ENCODE data around the gene UBE2H.
"Not testable (repeated sequence)": the region's sequence is repeated elsewhere in the genome, so short reads cannot be mapped to it uniquely, and the experiment has no call there.

Gene UBE2H

DNA sequence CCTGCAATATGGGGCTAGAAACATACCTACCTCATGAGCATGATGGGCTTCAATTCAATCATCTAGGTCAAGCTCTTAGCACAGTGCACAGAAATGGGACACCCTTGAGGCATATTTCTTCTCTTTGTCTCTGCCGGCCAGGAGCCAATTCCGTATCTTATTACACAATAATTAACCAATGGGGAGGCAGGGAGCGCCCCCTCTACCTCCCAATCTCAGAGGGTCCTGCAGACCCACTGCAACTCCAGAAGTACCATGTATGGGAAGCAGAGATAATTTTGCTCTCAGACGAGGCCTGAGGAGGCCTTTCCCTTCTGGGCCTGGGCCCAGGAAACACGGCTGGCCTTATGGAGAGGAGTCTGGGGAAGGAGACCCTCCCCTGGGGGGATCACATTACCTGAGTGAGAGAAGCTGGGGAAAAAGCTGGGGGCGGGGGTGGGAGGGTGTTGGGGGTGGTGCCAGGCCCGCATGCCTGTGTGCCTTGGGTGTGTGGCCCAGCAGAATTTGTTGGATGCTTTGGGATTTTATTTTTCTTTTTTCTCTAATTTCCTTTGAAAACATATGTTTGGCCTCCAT lies 155.5 kb downstream of the UBE2H start:
- ChIA-PET POLR2A (no interaction called here), CTCF (no interaction called here)
- TF ChIP-seq, protein P1, sequence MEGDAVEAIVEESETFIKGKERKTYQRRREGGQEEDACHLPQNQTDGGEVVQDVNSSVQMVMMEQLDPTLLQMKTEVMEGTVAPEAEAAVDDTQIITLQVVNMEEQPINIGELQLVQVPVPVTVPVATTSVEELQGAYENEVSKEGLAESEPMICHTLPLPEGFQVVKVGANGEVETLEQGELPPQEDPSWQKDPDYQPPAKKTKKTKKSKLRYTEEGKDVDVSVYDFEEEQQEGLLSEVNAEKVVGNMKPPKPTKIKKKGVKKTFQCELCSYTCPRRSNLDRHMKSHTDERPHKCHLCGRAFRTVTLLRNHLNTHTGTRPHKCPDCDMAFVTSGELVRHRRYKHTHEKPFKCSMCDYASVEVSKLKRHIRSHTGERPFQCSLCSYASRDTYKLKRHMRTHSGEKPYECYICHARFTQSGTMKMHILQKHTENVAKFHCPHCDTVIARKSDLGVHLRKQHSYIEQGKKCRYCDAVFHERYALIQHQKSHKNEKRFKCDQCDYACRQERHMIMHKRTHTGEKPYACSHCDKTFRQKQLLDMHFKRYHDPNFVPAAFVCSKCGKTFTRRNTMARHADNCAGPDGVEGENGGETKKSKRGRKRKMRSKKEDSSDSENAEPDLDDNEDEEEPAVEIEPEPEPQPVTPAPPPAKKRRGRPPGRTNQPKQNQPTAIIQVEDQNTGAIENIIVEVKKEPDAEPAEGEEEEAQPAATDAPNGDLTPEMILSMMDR (IDR thresholded peaks at IDR 0.05; ENCODE audit: control extremely low read depth, extremely low read depth, low read depth, missing control alignments) = no peak
- DNase-seq (ENCODE audit: extremely low spot score) = no peak

DNA sequence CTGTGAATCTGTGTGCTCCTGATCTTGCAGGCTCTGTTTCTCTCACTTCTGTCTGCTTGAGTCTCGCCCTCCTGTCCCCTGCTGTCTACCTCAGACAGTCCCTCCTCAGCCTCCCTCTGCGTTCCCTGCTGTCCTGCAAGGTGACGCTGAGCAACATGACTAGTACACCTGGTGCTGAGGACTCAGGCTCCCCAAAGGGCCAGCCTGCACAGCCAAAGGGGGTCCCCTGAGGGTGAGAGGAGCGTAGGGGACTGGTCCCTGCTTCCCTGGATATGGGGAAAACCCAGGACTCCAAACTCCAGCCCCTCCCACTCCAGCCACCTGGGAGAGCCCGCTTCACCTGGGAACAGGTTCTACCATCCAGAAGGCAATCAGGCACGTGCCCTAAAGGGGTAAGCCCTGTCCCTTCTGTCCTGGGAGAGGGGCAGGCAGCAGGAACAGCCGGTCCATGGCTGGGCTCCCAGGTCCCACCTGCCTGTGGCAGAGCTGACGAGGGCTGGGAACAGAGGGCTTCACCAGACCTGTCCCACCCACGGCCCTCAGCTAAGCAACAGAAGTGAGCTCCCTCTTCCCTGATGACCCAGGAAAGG lies 156.5 kb downstream of the UBE2H start:
- DNase-seq (ENCODE audit: extremely low spot score) = no peak
- POLR2A ChIA-PET = no interaction called here
- TF ChIP-seq, protein P1 (IDR thresholded peaks at IDR 0.05; ENCODE audit: control extremely low read depth, extremely low read depth, low read depth, missing control alignments) = no peak
- CTCF ChIA-PET = no interaction called here

DNA sequence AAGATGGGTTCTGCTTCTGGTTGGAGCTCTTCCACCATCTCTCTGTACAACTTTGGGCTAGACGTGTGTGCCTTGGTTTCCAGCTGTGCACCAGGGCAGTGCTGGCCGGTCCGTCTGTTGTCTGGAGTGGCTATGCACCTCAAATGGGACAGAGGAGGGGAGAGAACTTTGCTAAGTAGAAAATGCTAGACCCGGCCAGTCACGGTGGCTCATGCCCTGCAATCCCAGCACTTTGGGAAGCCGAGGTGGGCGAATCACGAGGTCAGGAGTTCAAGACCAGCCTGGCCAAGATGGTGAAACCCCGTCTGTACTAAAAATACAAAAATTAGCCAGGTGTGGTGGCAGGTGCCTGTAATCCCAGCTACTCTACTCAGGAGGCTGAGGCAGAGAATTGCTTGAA lies 158.3 kb downstream of the UBE2H start:
- POLR2A ChIA-PET, CTCF ChIA-PET: not testable (repeated sequence)

DNA sequence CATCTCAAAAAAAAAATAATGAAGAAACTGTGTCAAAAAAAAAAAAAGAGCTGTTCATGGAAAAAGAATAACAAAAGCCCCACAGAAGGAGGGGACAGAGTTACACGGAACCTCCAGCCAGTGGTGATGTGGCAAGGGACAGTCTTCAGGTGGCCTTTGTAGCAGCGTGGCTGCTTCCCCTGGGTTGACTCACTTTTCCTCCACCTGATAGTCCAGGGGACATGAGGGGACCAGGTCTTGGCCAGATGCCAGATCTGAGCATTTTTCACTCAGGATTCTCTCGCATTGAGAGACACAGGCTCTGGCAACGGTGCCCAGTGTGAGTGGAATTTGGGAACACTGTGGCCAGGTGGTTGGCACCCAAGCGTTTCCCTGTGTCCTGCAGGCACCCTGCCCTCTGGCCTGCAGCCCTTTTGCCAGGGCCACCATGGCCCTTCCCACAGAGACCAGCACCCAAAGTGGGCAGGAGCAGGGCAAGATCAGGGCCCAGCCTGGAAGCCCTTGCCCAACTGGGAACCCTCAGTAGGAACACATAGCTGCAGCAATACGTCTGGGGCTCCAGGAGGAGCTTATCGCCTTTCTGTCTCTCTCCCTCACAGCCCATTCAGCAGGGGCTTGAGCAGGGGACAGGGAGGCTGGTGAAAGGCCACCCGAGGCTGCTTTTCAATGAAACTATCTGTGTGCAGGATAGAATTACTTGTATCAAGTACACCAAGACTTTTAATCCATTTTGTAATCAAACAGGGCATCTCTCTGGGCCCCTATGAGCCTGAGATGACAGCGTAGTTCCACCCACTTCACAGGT lies 159.1 kb downstream of the UBE2H start:
- DNase-seq (ENCODE audit: extremely low spot score) = no peak
- CTCF ChIA-PET = no interaction called here
- POLR2A ChIA-PET = no interaction called here
- TF ChIP-seq, protein P1 (IDR thresholded peaks at IDR 0.05; ENCODE audit: control extremely low read depth, extremely low read depth, low read depth, missing control alignments) = no peak

More for the DNA sequence above, 158.3 kb downstream of the UBE2H start:
- DNase-seq (ENCODE audit: extremely low spot score) = not testable (repeated sequence)

DNA sequence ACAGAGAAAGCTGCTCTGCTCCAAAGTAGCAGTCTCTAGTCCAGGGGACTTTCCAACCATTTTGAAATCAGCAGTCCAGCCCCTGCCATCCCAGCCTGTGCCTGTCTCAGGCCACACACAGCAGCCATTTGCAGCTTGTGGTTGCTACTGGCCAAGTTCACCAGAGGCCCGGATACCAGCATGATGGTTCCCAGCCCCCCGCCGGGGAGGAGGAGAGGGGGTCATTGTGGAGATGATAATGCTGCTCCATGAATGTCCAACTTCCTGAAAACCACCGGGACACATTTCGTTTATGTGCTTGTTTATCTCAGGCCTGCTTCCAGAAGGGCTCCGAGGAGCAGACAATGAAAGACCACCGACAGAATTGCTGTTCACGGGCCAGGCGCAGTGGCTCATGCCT lies 160.0 kb downstream of the UBE2H start:
- POLR2A ChIA-PET = no interaction called here
- no peak for DNase-seq (ENCODE audit: extremely low spot score)
- CTCF ChIA-PET = interaction anchor here (0.9 kb wide), 1 partner anchor 11 kb away, joined by 3 read pairs; no protein-coding TSS in a partner anchor
- TF ChIP-seq, protein P1 (IDR thresholded peaks at IDR 0.05; ENCODE audit: control extremely low read depth, extremely low read depth, low read depth, missing control alignments) = no peak

DNA sequence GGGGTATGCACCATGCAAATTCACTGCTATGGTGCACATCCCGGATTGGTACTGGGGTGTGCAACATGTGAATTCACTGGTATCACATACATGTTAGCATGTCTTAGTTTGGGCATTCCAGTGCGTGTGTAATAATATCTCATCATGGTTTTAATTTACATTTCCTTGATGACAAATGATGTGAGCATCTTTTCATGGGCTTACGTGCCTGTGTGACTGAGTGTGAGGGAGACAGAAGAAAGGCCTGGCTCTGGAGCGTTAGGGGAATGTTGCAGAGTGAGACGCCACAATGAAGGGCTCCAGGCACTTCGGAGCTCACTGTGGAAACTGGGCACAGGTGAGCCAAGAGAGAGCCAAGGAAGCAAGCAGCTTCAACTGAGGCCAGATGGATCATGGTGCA lies 162.6 kb downstream of the UBE2H start:
- TF ChIP-seq, protein P1 (IDR thresholded peaks at IDR 0.05; ENCODE audit: control extremely low read depth, extremely low read depth, low read depth, missing control alignments) = no peak
- ChIA-PET POLR2A (no interaction called here), CTCF (interaction anchor here (0.9 to 1.0 kb wide), 2 partner anchors 25 to 30 kb away, joined by 3 read pairs; no protein-coding TSS in a partner anchor)
- no peak for DNase-seq (ENCODE audit: extremely low spot score)

DNA sequence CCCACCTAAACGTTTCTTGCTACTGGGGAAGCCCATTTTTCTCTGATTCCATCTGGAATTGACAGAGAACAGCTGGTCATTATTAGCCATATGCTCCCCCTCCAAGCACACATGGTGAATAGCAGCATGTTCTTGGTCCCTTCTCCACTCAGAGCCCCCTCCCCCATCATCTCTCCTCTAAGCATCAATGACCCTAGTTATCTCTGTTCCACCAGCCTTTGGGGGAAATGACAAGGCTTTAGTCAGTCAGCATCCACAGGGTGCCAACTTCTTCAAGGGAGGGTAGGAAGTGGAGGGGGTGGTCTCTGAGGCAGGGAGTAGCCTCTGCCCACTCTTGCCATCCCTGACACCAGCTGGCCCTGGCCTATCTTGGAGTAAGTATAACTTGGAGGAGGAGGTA lies 163.1 kb downstream of the UBE2H start:
- CTCF ChIA-PET = interaction anchor here (0.9 to 1.0 kb wide), 2 partner anchors 26 to 29 kb away, joined by 3 read pairs; no protein-coding TSS in a partner anchor
- DNase-seq (ENCODE audit: extremely low spot score) = no peak
- TF ChIP-seq, protein P1 (IDR thresholded peaks at IDR 0.05; ENCODE audit: control extremely low read depth, extremely low read depth, low read depth, missing control alignments) = no peak
- POLR2A ChIA-PET = no interaction called here

Measured in GM10248 (cell line).